Measurements from ENCODE around the gene SMIM8. TPM values are rescaled to one million over a fixed set of nuclear protein-coding genes. Genes with fewer than 3 reads are reported as not detected.

The SMIM8 gene
- total RNA-seq, 1 experiment from 2014 or later: 6.6 TPM

GRCh38 chr6:87346700-87347099 lies 24.3 kb downstream of the SMIM8 start:
- TF ChIP-seq CTCF (conservative IDR thresholded peaks at IDR 0.05): no peak
- Histone ChIP-seq H2BK20ac (ENCODE audit: low read depth, low read length, poor library complexity, severe bottlenecking) (no peak overlapping the region), H3K4ac (ENCODE audit: low read depth, low read length) (no peak overlapping the region), H3K27me3 (ENCODE audit: insufficient read depth, low read length) (no peaks in the 10 kb centered on the region; the same call in 1 of the 2 replicates), H3K56ac (ENCODE audit: insufficient read length, low read depth, low read length) (no peak overlapping the region), H3K9ac (ENCODE audit: extremely low read depth, insufficient read length, low read length) (no peak overlapping the region), H4K5ac (ENCODE audit: insufficient read length, low read depth, low read length) (no peak overlapping the region), H3K23me2 (ENCODE audit: insufficient read length, low read depth, low read length, poor library complexity, severe bottlenecking) (no peaks in the 10 kb centered on the region), H3K18ac (ENCODE audit: insufficient read length, low read depth, low read length) (no peak overlapping the region), H2AK5ac (ENCODE audit: insufficient read length, low read length) (no peak overlapping the region), H4K91ac (ENCODE audit: insufficient read length, low read depth, low read length) (no peak overlapping the region), H2AFZ (ENCODE audit: low read length) (no peak overlapping the region), H3K4me1 (ENCODE audit: insufficient read depth, low read length) (no peaks in the 10 kb centered on the region), H4K8ac (replicated peaks; ENCODE audit: insufficient read length, low read depth, low read length) (no peak overlapping the region), H4K20me1 (ENCODE audit: control insufficient read depth, insufficient read depth, insufficient read length) (no peaks in the 10 kb centered on the region), H3K79me1 (ENCODE audit: insufficient read depth, low read depth, low read length, poor library complexity, severe bottlenecking) (no peaks in the 10 kb centered on the region), H2BK5ac (ENCODE audit: insufficient read length, low read length) (no peak overlapping the region), H3K4me2 (ENCODE audit: insufficient read depth, insufficient read length, low read length) (no peak overlapping the region), H3K79me2 (ENCODE audit: insufficient read depth, low read length) (no peaks in the 10 kb centered on the region), H3K14ac (ENCODE audit: insufficient read depth, low read length) (no peak overlapping the region), H3K27ac (ENCODE audit: insufficient read length, low read depth, low read length) (no peak overlapping the region), H2BK15ac (ENCODE audit: low read depth, low read length) (no peak overlapping the region), H2BK12ac (ENCODE audit: insufficient read length, low read depth, low read length) (no peak overlapping the region), H2BK120ac (ENCODE audit: low read depth, low read length, poor library complexity, severe bottlenecking) (no peak overlapping the region), H3T11ph (ENCODE audit: low read length) (no peak overlapping the region), H3K9me3 (ENCODE audit: control insufficient read depth, low read depth, low read length) (no peaks in the 10 kb centered on the region), H3K23ac (ENCODE audit: insufficient read length, low read depth, low read length) (no peak overlapping the region)
- Mint-ChIP-seq H3K9me3 (no peaks in the 10 kb centered on the region), H3K4me1 (no peaks in the 10 kb centered on the region), H3K27ac (no peak overlapping the region), H3K36me3 (ENCODE audit: insufficient read depth in 1 of 3, low read depth in 3 of 3) (no peaks in the 10 kb centered on the region; a peak in 1 of 7 replicates), H3K4me3 (no peak overlapping the region), H3K27me3 (ENCODE audit: low read depth) (no peaks in the 10 kb centered on the region)
- no peak for DNase-seq
- WGBS (ENCODE audit: extremely low coverage, insufficient read length, low lambda C conversion rate): no CpG with 5 or more reads among the region's 3 CpGs

All from H9 (cell line).